Ishikawa (cell line): Measurements from ENCODE around the gene A1BG.
A peak's percentile ranks its signal among the peaks of the same experiment; 100 is the strongest.

Experiments used
- CEBPB ChIP-seq: IDR thresholded peaks from 2 replicates; pipeline ENCODE4 v1.6.1; 2012
- CREB1 ChIP-seq: IDR thresholded peaks from 2 replicates; pipeline ENCODE4 v1.6.1; 2012; ENCODE audit warnings: low read depth
- EGR1 ChIP-seq: IDR thresholded peaks from 2 replicates; pipeline ENCODE4 v1.6.1; 2012
- EP300 ChIP-seq: IDR thresholded peaks from 2 replicates; pipeline ENCODE4 v1.6.1; 2012; ENCODE audit warnings: borderline replicate concordance
- FOXM1 ChIP-seq: IDR thresholded peaks from 2 replicates; pipeline ENCODE4 v1.6.1; 2012; ENCODE audit warnings: low read depth, borderline replicate concordance
- MAX ChIP-seq: IDR thresholded peaks from 2 replicates; pipeline ENCODE4 v1.6.1; 2012
- NFIC ChIP-seq: IDR thresholded peaks from 2 replicates; pipeline ENCODE4 v1.6.1; 2012
- RAD21 ChIP-seq: IDR thresholded peaks from 2 replicates; pipeline ENCODE4 v1.6.1; 2012; ENCODE audit warnings: low read depth
- REST ChIP-seq: IDR thresholded peaks from 2 replicates; pipeline ENCODE4 v1.6.1; 2012; ENCODE audit warnings: low read depth, mild to moderate bottlenecking
- TAF1 ChIP-seq: IDR thresholded peaks from 2 replicates; pipeline ENCODE4 v1.6.1; 2012; ENCODE audit warnings: low read depth, mild to moderate bottlenecking
- TCF12 ChIP-seq: IDR thresholded peaks from 2 replicates; pipeline ENCODE4 v1.6.1; 2012; ENCODE audit warnings: low read depth
- TEAD4 ChIP-seq: IDR thresholded peaks from 2 replicates; pipeline ENCODE4 v1.6.1; 2012
- USF1 ChIP-seq: IDR thresholded peaks from 2 replicates; pipeline ENCODE4 v1.6.1; 2012
- YY1 ChIP-seq: IDR thresholded peaks from 2 replicates; pipeline ENCODE4 v1.6.1; 2012; ENCODE audit warnings: low read depth
- ZBTB7A ChIP-seq: IDR thresholded peaks from 2 replicates; pipeline ENCODE4 v1.6.1; 2012; ENCODE audit warnings: low read depth

Gene A1BG

GRCh38 chr19:58310685-58311084, 42.6 kb downstream of the A1BG start:
- peak; percentile 9; the same call in 1 of the 2 replicates for TF ChIP-seq RAD21

GRCh38 chr19:58307736-58308135, 45.6 kb downstream of the A1BG start:
- no peak for TF ChIP-seq TCF12
- TF ChIP-seq CEBPB = no peak
- no peak for TF ChIP-seq RAD21
- TF ChIP-seq MAX = no peak
- TF ChIP-seq EGR1 = no peak
- no peak for TF ChIP-seq TAF1
- no peak for TF ChIP-seq NFIC
- no peak for TF ChIP-seq REST
- TF ChIP-seq TEAD4 = no peak
- no peak for TF ChIP-seq CREB1
- no peak for TF ChIP-seq ZBTB7A
- TF ChIP-seq YY1 = no peak
- TF ChIP-seq EP300 = no peak

GRCh38 chr19:58305932-58306323, 47.4 kb downstream of the A1BG start:
- TF ChIP-seq MAX (no peak), ZBTB7A (no peak), EGR1 (no peak), CEBPB (no peak), TAF1 (no peak), TCF12 (no peak), RAD21 (no peak), USF1 (no peak), TEAD4 (no peak), NFIC (no peak), FOXM1 (no peak), YY1 (no peak), CREB1 (no peak), REST (no peak), EP300 (no peak)

- peak; percentile 86 for TF ChIP-seq YY1
- TF ChIP-seq USF1 = peak; percentile 69
- TF ChIP-seq TCF12 = peak; percentile 51
- TF ChIP-seq TEAD4 = no peak
- TF ChIP-seq ZBTB7A = no peak
- no peak for TF ChIP-seq NFIC
- peak; percentile 90 for TF ChIP-seq TAF1
- TF ChIP-seq RAD21 = no peak
- no peak for TF ChIP-seq CEBPB
- TF ChIP-seq CREB1 = peak; percentile 71
- peak; percentile 35; the same call in 1 of the 2 replicates for TF ChIP-seq EGR1
- no peak for TF ChIP-seq FOXM1
- peak; percentile 19; the same call in 1 of the 2 replicates for TF ChIP-seq EP300
- no peak for TF ChIP-seq REST
- TF ChIP-seq MAX = peak; percentile 81
Measured at GRCh38 chr19:58305065-58305931, 48.0 kb downstream of the A1BG start, which contains the start of gene ERVK3-1. TSS of gene ERVK3-1 (plus strand) at chr19:58305377. CDS start at chr19:58312169, 6,792 bp downstream.
